HTERT RPE-1 (cell line): ENCODE data around the gene POMP.
"Not testable (repeated sequence)": the region's sequence is repeated elsewhere in the genome, so short reads cannot be mapped to it uniquely, and the experiment has no call there.

ENCODE experiments used
- in situ Hi-C: fragments of 300-500 bp; cut with MboI; formaldehyde crosslinking; loops from 4 replicates; pipeline ENCODE4 v1.14.3; 2020; ENCODE audit warnings: low sequenced_read_pairs

Gene POMP

GRCh38 chr13:28693605-28694491 is 34.9 kb downstream of the POMP start:
- in situ Hi-C loops, result not testable (repeated sequence)

- in situ Hi-C loops, result no loop called here
Measured at GRCh38 chr13:28697441-28697840, 38.5 kb downstream of the POMP start.

GRCh38 chr13:28699246-28699645 is 40.3 kb downstream of the POMP start:
- in situ Hi-C loops, result no loop called here

GRCh38 chr13:28704282-28704681 is 45.4 kb downstream of the POMP start:
- in situ Hi-C loops, result no loop called here

GRCh38 chr13:28704919-28705318 is 46.0 kb downstream of the POMP start:
- in situ Hi-C loops, result no loop called here

- in situ Hi-C loops, result no loop called here
Measured at GRCh38 chr13:28705461-28706083, 46.6 kb downstream of the POMP start.

GRCh38 chr13:28707629-28708427 is 48.9 kb downstream of the POMP start:
- in situ Hi-C loops, result no loop called here

- in situ Hi-C loops, result no loop called here
Measured at GRCh38 chr13:28710161-28710560, 51.2 kb downstream of the POMP start.

- in situ Hi-C loops, result no loop called here
Measured at GRCh38 chr13:28714651-28715050, 55.7 kb downstream of the POMP start.

- in situ Hi-C loops, result no loop called here
Measured at GRCh38 chr13:28716511-28716910, 57.6 kb downstream of the POMP start.

- in situ Hi-C loops, result no loop called here
Measured at GRCh38 chr13:28717170-28717569, 58.2 kb downstream of the POMP start.

GRCh38 chr13:28718196-28718542 is 59.2 kb downstream of the POMP start:
- in situ Hi-C loops, result no loop called here

- in situ Hi-C loops, result no loop called here
Measured at GRCh38 chr13:28718543-28719226, 59.8 kb downstream of the POMP start, which contains the start of gene SLC46A3. TSS of gene SLC46A3 (minus strand) at chr13:28718970. CDS start at chr13:28717998, 972 bp downstream.

- in situ Hi-C loops, result no loop called here
Measured at GRCh38 chr13:28719227-28720055, 60.5 kb downstream of the POMP start.

- in situ Hi-C loops, result no loop called here
Measured at GRCh38 chr13:28723806-28724205, 64.9 kb downstream of the POMP start.

- in situ Hi-C loops, result no loop called here
Measured at GRCh38 chr13:28725046-28725610, 66.2 kb downstream of the POMP start.
